Measurements from ENCODE around the gene CLUH. TPM values are rescaled to one million over a fixed set of nuclear protein-coding genes. Genes with fewer than 3 reads are reported as not detected.
"Not testable (repeated sequence)": the region's sequence is repeated elsewhere in the genome, so short reads cannot be mapped to it uniquely, and the experiment has no call there.

The CLUH gene
- total and polyA plus RNA-seq, 2 experiments from 2014 or later: 45.5 to 50.2 TPM

DNA sequence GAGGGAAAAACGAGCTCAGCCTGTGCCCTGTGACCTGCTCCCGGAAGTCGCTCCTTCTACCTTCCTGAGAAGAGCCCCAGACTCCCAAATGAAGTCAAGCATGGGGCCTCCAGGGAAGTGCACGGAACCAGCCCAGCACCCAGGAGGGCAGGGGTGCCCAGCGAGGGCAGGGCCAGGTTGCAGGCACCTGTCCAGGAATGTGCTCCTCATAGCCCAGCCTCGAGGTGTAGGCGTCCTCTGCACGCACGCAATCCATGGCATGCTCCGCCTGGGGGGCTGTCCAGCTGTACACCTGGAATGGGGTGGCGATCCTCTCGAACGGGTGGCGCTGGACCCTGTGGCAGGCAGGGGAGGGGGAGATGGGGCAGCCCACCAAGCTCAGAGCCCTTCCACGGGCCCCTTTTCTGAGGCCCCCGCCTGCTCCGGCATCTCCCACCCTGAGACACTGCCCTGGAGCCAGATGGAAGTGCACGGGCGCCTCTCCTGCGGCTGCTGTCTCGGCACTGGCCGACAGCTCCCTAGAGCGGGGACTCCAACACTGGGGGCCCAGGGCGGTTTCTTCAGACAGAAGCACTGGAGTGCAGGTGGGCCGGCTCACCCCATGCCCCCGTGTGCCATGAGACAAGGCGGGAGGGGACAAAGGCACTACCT lies 10.9 kb downstream of the CLUH start:
- H3K27ac ChIP-seq: no peak overlapping the region
- no peak overlapping the region for H3K4me3 ChIP-seq
- no peak overlapping the region for H2AFZ ChIP-seq
- DNase-seq (ENCODE audit: low spot score): no peak
- no peaks in the 10 kb centered on the region for H3K9me3 ChIP-seq (ENCODE audit: low read depth)
- H3K4me1 ChIP-seq (ENCODE audit: insufficient read depth): peaks cover 3% of the 10 kb centered on the region
- no peaks in the 10 kb centered on the region for H3K9me2 ChIP-seq (replicated peaks; ENCODE audit: insufficient read depth)
- TF ChIP-seq EZH2 (IDR thresholded peaks at IDR 0.05; ENCODE audit: borderline replicate concordance) (no peak), EZH2phosphoT487 (IDR thresholded peaks at IDR 0.05; ENCODE audit: low read depth, severe bottlenecking, unreplicated experiment) (no peak)
- TF ChIP-seq, protein P1, sequence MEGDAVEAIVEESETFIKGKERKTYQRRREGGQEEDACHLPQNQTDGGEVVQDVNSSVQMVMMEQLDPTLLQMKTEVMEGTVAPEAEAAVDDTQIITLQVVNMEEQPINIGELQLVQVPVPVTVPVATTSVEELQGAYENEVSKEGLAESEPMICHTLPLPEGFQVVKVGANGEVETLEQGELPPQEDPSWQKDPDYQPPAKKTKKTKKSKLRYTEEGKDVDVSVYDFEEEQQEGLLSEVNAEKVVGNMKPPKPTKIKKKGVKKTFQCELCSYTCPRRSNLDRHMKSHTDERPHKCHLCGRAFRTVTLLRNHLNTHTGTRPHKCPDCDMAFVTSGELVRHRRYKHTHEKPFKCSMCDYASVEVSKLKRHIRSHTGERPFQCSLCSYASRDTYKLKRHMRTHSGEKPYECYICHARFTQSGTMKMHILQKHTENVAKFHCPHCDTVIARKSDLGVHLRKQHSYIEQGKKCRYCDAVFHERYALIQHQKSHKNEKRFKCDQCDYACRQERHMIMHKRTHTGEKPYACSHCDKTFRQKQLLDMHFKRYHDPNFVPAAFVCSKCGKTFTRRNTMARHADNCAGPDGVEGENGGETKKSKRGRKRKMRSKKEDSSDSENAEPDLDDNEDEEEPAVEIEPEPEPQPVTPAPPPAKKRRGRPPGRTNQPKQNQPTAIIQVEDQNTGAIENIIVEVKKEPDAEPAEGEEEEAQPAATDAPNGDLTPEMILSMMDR (IDR thresholded peaks at IDR 0.05; ENCODE audit: poor library complexity): no peak
- no peak overlapping the region for H3K4me2 ChIP-seq
- H3K36me3 ChIP-seq (replicated peaks; ENCODE audit: insufficient read depth, low read depth): no peaks in the 10 kb centered on the region
- no peaks in the 10 kb centered on the region for H3K27me3 ChIP-seq
- H4K20me1 ChIP-seq (ENCODE audit: insufficient read depth, poor library complexity, severe bottlenecking): peaks cover 10% of the 10 kb centered on the region
- peaks cover 9% of the 10 kb centered on the region for H3K79me2 ChIP-seq
- WGBS (ENCODE audit: low lambda C conversion rate, missing lambda C conversion rate): 98% methylated on average over 24 of the region's 27 CpGs

DNA sequence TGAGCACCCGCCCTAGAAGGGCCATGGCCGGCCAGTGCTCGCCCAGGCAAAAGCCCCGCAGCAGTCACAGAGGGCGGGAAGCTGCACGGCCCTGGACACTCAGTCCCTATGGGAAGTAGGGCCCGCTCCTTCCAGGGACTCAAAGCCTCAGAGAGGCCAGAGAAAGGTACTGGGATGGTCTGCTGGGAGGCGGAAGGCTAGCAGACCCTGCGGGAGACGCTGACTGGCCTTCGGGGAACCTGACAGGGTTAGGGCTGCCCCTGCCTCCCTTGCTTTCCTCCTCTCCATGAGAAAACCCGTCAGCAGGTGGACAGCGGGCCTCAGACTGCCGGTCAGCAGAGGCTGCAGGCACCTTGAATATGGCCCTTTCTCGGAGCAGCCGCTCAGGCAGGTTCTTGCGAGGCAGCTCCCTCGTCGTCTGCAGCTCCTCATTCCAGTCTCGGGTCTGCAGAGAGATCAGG lies 11.5 kb downstream of the CLUH start:
- Histone ChIP-seq H3K79me2 (peaks cover 5% of the 10 kb centered on the region), H2AFZ (no peak overlapping the region), H3K27me3 (no peaks in the 10 kb centered on the region), H3K36me3 (replicated peaks; ENCODE audit: insufficient read depth, low read depth) (no peaks in the 10 kb centered on the region), H3K9me2 (replicated peaks; ENCODE audit: insufficient read depth) (no peaks in the 10 kb centered on the region), H3K9me3 (ENCODE audit: low read depth) (no peaks in the 10 kb centered on the region), H3K4me3 (no peak overlapping the region), H3K4me1 (ENCODE audit: insufficient read depth) (no peaks in the 10 kb centered on the region), H3K4me2 (no peak overlapping the region), H3K27ac (no peak overlapping the region), H4K20me1 (ENCODE audit: insufficient read depth, poor library complexity, severe bottlenecking) (peaks cover 6% of the 10 kb centered on the region)
- 97% methylated on average over 20 of the region's 20 CpGs for WGBS (ENCODE audit: low lambda C conversion rate, missing lambda C conversion rate)
- TF ChIP-seq, protein P1 (IDR thresholded peaks at IDR 0.05; ENCODE audit: poor library complexity): no peak
- no peak for TF ChIP-seq EZH2 (IDR thresholded peaks at IDR 0.05; ENCODE audit: borderline replicate concordance)
- TF ChIP-seq EZH2phosphoT487 (IDR thresholded peaks at IDR 0.05; ENCODE audit: low read depth, severe bottlenecking, unreplicated experiment): no peak
- no peak for DNase-seq (ENCODE audit: low spot score)

DNA sequence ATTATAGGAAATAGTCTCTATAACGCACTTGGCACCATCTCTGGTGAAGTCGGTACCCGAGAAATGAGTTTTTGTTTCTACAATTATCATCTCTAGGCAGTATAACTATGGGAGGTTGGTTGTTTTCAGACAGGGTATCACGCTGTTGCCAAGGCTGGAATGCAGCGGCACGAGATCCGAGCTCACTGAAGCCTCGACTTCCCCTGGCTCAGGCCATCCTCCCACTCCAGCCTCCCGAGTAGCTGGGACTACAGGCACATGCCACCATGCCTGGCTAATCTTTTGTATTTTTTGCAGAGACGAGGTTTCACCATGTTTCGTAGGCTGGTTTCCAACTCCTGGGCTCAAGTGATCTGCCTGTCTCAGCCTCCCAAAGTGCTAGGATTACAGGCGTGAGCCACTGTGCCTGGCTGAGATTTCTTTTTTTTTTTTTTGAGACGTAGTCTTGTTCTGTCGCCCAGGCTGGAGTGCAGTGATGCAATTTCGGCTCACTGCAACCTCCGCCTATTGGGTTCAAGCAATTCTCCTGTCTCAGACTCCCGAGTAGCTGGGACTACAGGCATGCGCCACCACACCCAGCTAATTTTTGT lies 12.3 kb downstream of the CLUH start:
- not testable (repeated sequence) for DNase-seq (ENCODE audit: low spot score); H3K36me3 ChIP-seq (replicated peaks; ENCODE audit: insufficient read depth, low read depth); H3K4me2 ChIP-seq; H4K20me1 ChIP-seq (ENCODE audit: insufficient read depth, poor library complexity, severe bottlenecking); H3K9me3 ChIP-seq (ENCODE audit: low read depth); H3K27me3 ChIP-seq; H3K4me3 ChIP-seq; H3K79me2 ChIP-seq; H3K9me2 ChIP-seq (replicated peaks; ENCODE audit: insufficient read depth); H3K4me1 ChIP-seq (ENCODE audit: insufficient read depth); H2AFZ ChIP-seq; H3K27ac ChIP-seq
- WGBS (ENCODE audit: low lambda C conversion rate, missing lambda C conversion rate): 94% methylated on average over 18 of the region's 18 CpGs

DNA sequence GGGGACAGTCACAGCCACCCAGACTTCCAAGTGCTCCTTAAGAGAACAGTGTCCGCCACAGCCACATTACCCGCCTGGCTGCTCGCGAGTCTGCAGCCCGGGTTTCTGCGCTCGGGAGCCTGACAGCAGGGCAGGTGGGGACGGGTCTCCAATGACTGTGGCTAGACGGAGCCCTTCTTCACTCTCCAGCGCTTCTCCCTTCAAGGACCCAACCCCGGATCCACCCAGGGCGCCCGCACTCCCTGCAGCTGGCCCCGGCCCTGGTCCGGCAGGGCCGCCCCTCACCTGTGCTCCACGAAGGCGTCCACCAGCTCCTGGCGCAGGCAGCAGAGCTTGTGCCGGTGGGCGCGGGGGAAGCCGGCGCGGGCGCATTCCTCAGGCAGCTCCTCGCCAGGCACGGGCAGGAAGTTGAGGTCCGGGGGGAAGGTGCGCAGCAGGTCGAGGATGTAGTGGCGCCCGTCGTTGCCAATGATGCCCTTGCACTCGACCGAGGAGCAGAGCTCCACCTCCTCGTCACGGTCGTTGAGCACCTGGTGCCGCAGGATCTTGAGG lies 13.9 kb downstream of the CLUH start:
- Histone ChIP-seq H3K9me2 (replicated peaks; ENCODE audit: insufficient read depth) (no peaks in the 10 kb centered on the region), H3K79me2 (no peaks in the 10 kb centered on the region), H4K20me1 (ENCODE audit: insufficient read depth, poor library complexity, severe bottlenecking) (no peaks in the 10 kb centered on the region), H3K9me3 (ENCODE audit: low read depth) (no peaks in the 10 kb centered on the region), H3K4me2 (no peak overlapping the region), H3K27me3 (no peaks in the 10 kb centered on the region), H3K36me3 (replicated peaks; ENCODE audit: insufficient read depth, low read depth) (no peaks in the 10 kb centered on the region), H3K4me3 (no peak overlapping the region), H3K27ac (no peak overlapping the region), H2AFZ (no peak overlapping the region), H3K4me1 (ENCODE audit: insufficient read depth) (no peaks in the 10 kb centered on the region)
- no peak for TF ChIP-seq EZH2 (IDR thresholded peaks at IDR 0.05; ENCODE audit: borderline replicate concordance)
- TF ChIP-seq EZH2phosphoT487 (IDR thresholded peaks at IDR 0.05; ENCODE audit: low read depth, severe bottlenecking, unreplicated experiment): no peak
- TF ChIP-seq, protein P1 (IDR thresholded peaks at IDR 0.05; ENCODE audit: poor library complexity): no peak
- no peak for DNase-seq (ENCODE audit: low spot score)
- WGBS (ENCODE audit: low lambda C conversion rate, missing lambda C conversion rate): 97% methylated on average over 38 of the region's 40 CpGs
